Astrocyte of the hippocampus (primary cell): Measurements from ENCODE around the gene FBXO36.
"Not testable (repeated sequence)": the region's sequence is repeated elsewhere in the genome, so short reads cannot be mapped to it uniquely, and the experiment has no call there.

Source experiments
- DNase-seq: peaks from one replicate; pipeline ENCODE4 v3.0.0; 2011; ENCODE audit warnings: low read depth, low spot score

FBXO36 gene, protein sequence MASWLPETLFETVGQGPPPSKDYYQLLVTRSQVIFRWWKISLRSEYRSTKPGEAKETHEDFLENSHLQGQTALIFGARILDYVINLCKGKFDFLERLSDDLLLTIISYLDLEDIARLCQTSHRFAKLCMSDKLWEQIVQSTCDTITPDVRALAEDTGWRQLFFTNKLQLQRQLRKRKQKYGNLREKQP

DNA sequence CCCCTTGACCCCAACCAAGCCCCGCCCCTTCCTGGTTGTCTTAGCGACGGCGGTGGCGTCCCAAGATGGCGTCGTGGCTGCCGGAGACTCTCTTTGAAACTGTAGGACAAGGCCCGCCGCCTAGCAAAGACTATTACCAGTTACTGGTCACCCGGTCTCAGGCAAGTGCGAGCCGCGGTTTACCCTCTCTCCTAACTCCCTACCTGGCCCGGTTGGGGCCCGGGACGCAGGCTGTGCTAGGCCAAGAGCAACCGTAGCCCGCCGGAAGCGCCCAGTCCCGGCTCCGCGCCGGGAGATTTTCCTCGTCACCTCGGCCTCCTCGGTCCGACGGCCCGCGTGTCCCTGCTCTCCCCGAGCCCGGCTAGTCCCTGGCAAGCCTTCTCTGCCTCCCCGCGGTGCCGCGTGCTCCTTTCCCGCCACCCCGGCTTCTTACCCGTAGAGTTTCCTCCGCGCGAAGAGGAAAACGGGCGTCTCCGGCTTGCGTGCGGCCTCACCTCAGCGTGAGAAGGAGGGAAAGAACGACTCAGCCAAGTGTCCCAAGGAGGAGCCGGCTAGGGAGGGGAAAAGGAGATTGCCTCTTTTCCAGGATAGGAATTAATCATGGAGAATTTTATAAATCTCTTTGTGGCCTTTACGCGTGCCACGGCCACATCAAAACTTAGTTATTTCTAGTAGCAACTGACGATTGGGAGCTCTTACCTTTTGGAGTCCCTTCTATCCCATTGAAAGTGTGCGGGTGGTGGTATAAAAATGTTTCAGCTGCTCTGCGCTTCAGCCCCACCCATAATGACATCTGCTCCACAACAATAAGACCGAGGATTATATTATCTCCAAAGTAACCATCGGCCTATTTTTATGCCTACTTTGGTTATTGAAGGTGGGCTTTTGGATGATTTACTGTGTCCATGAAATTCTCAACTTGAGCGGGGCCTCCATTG is at the start of gene FBXO36:
TSS of gene FBXO36 (plus strand) at position 55 of the 938 bp plus-strand sequence. CDS start at position 66, 11 bp downstream.
- peak; percentile 94 for DNase-seq

DNA sequence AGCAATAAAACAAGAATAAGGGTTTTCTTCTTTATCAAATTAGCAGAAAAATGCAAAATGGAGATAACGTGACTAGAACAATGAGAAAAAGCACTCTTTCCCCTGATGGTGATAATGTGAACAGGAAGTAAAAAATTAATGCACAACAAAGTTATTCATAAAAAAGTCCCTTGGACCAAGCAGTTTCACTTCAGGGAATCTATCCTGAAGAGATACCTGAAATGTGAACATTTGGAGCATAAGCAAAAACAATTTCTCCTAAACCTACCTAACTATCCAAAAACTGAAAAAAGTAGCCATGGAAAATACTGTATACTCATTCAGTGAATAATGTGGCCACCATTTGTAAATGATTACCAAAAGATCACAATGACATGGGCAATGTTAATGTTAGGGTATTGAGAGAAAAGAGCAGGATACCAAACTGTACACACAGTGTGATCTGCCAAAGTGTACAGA is 49.2 kb upstream of the FBXO36 start:
- no peak for DNase-seq

DNA sequence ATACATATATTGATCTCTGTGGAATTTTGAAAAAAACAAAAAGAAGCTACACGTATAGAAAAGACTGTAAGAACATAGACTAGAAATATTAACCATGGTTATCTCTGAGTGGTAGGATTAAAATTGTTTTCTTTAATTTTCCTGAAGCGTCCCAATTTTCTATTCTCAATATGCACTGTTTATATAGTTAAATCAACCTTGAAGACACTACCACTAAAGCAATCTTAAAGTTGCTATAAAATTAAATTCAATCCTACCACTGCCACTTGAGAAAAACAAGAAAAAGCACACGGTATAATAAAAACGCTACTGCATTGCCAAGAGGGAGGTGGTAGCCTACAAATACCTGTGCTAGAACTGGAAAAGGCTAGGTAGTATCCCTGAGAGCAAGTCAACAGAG is 47.7 kb upstream of the FBXO36 start:
- no peak for DNase-seq

DNA sequence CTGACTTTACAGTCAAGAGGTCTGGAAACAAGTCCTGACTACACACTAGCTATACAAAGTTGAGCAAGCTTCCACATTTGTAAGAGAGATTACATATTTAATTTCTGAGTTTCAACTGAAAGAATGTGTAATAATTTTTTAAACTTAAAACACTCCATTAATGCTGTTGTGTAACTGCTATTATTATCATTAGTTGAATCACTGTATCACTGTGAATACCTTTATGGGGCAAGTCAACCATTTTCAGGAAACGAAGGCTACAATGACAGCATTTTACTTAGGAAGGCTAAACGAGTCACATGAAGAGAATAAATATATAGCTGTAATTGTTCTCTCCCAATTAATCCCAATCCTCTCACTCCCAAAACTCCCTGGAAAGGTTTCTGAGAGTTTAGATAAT is 46.8 kb upstream of the FBXO36 start:
- no peak for DNase-seq

GRCh38 chr2:229879191-229879950 is 42.9 kb upstream of the FBXO36 start:
- no peak for DNase-seq

DNA sequence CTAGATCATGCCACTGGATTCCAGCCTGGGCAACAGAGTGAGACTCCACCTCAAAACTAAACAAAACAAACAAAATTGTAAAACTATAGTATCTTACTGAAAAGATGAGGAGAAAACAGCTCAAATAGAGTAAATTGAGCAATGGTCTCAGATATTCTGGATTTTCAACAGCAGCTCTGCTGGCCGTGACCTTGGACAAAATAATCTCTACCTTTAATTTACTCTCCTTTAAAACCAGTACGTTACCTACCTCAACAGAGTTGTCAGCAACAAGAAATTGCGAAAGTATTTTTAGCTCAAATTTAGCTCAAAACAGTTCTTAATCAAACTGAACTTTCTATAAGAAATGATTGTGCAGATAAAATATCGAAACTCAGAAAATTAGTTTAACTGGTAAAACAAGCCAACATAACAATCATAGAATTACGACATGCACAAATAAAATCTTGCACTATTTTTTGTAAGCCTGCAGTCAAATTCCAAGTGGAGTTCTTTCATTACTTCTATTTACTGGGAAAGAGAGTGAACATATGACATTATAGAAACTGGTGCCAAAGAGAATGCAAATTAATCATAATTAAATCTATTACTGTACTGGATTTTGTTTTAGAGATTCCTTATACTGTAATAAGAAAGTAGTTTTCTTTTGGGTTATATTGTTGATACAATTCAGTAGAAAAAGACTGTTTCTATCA is 41.3 kb upstream of the FBXO36 start:
- no peak for DNase-seq

- DNase-seq = no peak
Measured at GRCh38 chr2:229882583-229882982, 39.7 kb upstream of the FBXO36 start.

GRCh38 chr2:229884775-229885699 is 37.3 kb upstream of the FBXO36 start:
- no peak for DNase-seq

DNA sequence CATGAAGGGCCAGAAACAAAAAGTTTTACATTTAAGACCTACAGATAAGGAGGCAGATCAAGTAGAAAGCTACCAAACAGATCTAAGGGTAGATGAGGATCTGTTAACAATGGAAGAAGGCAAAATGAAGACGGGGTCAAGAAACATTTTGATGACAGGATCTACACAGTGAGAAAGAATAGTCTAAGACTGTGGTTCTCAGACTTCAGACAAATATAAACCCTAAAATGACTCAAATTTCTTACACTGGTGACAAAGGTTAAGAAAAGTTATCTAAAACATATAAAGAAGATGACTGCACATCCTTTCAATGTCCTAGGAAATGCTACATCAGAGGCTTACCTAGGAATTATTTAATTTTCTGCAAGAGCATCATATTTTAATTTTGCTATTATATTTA is 34.9 kb upstream of the FBXO36 start:
- no peak for DNase-seq

GRCh38 chr2:229888031-229888430 is 34.3 kb upstream of the FBXO36 start:
- no peak for DNase-seq

GRCh38 chr2:229889023-229889422 is 33.3 kb upstream of the FBXO36 start:
- no peak for DNase-seq

- no peak for DNase-seq
Measured at GRCh38 chr2:229896857-229897256, 25.4 kb upstream of the FBXO36 start.

GRCh38 chr2:229899604-229900003 is 22.7 kb upstream of the FBXO36 start:
- no peak for DNase-seq

DNA sequence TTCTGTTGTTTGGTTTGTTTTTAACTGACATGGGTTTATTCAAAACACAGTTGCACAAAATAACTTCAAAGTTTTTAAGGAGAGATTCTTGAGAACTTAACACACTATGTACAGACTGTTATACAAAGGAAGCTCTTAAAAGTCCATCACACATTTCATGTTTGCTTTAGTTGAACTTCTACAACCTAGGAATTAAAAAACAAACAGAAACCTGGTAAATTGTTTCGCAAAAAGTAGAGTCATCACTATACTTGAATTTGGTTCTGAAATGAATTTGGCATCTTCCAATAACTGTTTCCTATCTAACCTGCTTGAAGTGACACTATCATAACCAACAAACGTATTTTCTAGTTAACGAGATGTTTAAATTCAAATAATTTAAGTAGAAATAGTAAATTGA is 22.3 kb upstream of the FBXO36 start:
- DNase-seq = no peak

DNA sequence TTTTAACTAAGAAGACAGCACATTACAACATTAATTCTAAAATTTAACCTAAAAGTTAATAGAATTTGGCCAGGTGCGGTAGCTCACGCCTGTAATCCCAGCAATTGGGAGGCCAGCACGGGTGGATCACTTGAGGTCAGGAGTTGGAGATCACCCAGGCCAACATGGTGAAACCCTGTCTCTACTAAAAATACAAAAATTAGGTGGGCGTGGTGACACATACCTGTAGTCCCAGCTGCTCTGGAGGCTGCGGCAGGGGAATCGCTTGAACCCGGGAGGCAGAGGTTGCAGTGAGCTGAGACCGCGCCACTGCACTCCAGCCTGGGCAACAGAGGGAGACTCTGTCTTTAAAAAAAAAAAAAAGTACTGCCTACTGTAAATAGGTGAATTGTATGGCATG is 21.8 kb upstream of the FBXO36 start:
- not testable (repeated sequence) for DNase-seq

GRCh38 chr2:229901819-229902218 is 20.5 kb upstream of the FBXO36 start:
- DNase-seq = peak; percentile 88

DNA sequence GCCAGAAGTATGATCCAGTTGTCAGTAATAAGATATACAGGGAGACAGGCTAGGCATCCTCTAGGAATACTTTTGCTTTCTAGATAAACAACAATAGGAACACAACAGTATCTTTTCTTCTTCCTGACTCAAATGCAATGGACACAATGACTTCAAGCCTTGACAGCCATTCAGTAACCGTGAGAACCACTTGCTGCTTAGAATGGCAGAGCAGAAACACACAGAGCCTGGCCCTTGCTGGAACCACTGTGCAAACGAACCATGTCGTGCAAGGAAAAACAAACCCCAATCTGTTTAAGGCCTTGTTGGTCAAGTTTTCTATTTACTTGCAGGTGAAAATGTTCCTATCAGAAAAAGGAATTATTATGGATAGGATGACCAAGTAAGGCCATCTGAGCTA is 19.3 kb upstream of the FBXO36 start:
- DNase-seq = no peak

- no peak for DNase-seq
Measured at GRCh38 chr2:229905601-229906000, 16.7 kb upstream of the FBXO36 start.

DNA sequence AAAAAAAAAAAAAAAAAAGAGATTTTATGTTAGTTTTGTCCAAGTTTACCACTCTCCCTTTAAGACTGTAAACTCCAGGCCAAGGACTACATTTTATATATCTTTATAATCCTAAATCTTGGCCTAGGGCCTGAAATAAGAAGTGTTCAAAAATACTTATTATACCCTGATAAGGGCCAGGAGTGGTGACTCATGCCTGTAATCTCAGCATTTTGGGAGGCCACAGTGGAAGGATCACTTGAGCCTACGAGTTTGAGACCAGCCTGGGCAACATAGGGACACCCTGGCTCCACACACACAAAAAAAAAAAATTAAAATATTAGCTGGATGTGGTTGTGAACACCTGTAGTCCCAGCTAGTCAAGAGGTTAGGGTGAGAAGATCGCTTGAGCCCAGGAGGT is 13.2 kb upstream of the FBXO36 start:
- DNase-seq = peak; percentile 6

GRCh38 chr2:229910147-229910831 is 12.0 kb upstream of the FBXO36 start:
- DNase-seq = no peak
